GM19193 (cell line): Measurements from ENCODE around the gene GUCY1A2.

Experiments used
- POLR2A ChIP-seq: IDR thresholded peaks from 4 replicates; pipeline ENCODE4 v1.6.1; 2011; ENCODE audit not compliant: insufficient read depth, insufficient read length; ENCODE audit errors: extremely low read depth

The GUCY1A2 gene

GRCh38 chr11:106695506-106695905 is 322.8 kb downstream of the GUCY1A2 start:
- no peak for TF ChIP-seq POLR2A

- TF ChIP-seq POLR2A = no peak
Measured at GRCh38 chr11:106694501-106694900, 323.8 kb downstream of the GUCY1A2 start.

- TF ChIP-seq POLR2A = no peak
Measured at GRCh38 chr11:106691807-106692365, 326.4 kb downstream of the GUCY1A2 start.

GRCh38 chr11:106690923-106691322 is 327.4 kb downstream of the GUCY1A2 start:
- no peak for TF ChIP-seq POLR2A

- no peak for TF ChIP-seq POLR2A
Measured at GRCh38 chr11:106684944-106685343, 333.3 kb downstream of the GUCY1A2 start.

GRCh38 chr11:106683435-106683834 is 334.8 kb downstream of the GUCY1A2 start:
- no peak for TF ChIP-seq POLR2A

GRCh38 chr11:106681435-106681834 is 336.8 kb downstream of the GUCY1A2 start:
- no peak for TF ChIP-seq POLR2A

GRCh38 chr11:106679581-106679980 is 338.7 kb downstream of the GUCY1A2 start:
- no peak for TF ChIP-seq POLR2A

GRCh38 chr11:106679181-106679580 is 339.1 kb downstream of the GUCY1A2 start:
- no peak for TF ChIP-seq POLR2A

- TF ChIP-seq POLR2A = no peak
Measured at GRCh38 chr11:106670069-106670468, 348.2 kb downstream of the GUCY1A2 start.

GRCh38 chr11:106668147-106668546 is 350.1 kb downstream of the GUCY1A2 start:
- TF ChIP-seq POLR2A = no peak

- no peak for TF ChIP-seq POLR2A
Measured at GRCh38 chr11:106656646-106657045, 361.6 kb downstream of the GUCY1A2 start.

GRCh38 chr11:106644824-106645223 is 373.5 kb downstream of the GUCY1A2 start:
- TF ChIP-seq POLR2A = no peak

GRCh38 chr11:106642331-106642730 is 375.9 kb downstream of the GUCY1A2 start:
- TF ChIP-seq POLR2A = no peak

- TF ChIP-seq POLR2A = no peak
Measured at GRCh38 chr11:106632283-106632682, 386.0 kb downstream of the GUCY1A2 start.

GRCh38 chr11:106627694-106628093 is 390.6 kb downstream of the GUCY1A2 start:
- TF ChIP-seq POLR2A = no peak

- no peak for TF ChIP-seq POLR2A
Measured at GRCh38 chr11:106625566-106625965, 392.7 kb downstream of the GUCY1A2 start.
